G401 (cell line): ENCODE measurements around the gene ADM. TPM values are rescaled to one million over a fixed set of nuclear protein-coding genes. Genes with fewer than 3 reads are reported as not detected.

Source experiments
- DNase-seq: peaks from one replicate; pipeline ENCODE4 v3.0.0-alpha.2; 2015; ENCODE audit warnings: low spot score
- in situ Hi-C: cut with HindIII; loops from 2 replicates; pipeline ENCODE4 v1.10.0; 2016; ENCODE audit warnings: low sequenced_read_pairs, mixed read lengths
- total RNA-seq: library from RNA; depleted of rRNA; stranded (reverse); fragments of >200 nt; shearing (Covaris generic); gene quantifications from 2 replicates; pipeline ENCODE4 v1.2.3, GENCODE V29; 2014

Gene ADM
- total RNA-seq, 1 experiment from 2014 or later, result 209 TPM

DNA sequence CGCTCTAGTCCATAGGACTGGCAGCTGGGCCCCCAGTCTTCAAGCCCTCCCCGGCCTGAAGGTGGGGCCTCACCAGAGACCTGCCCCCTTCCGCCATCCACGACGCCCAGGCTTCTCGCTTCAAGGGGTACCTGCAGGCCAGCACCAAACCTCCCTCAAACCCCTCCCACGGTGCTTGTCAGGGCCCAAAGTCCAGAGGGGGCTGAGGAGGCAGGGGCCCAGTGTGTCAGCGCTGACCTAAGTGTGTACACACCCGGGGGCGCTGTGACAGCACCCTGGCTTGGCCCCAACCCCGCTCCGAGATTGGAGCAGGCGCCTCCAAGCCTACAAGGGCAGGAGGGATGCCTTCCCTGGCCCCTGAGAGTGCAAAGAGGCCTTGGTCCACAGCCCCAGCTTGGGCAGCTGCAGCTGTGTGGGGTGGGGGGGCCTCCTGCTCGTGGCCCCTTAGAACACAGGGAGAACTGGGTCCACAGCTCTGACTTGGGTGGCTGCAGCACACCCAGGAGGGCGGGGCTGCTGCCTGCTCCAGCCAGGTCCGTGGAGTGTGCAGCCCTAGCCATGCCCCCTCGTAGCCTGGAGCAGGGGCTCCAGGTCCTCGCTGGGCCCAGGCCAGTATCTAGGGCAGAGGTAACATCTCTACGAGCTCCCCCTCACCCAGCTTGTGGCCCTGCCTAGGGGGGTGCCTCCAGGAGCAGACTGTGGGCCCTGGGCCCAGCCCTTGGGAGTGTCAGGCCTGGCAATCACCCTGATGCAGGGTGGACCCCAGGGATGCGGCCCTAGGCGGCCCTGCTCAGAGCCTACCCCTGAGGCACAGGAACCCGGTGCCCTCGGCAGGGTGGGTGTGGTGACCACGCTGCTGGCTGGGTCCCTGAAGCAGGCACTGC lies 15.8 kb upstream of the ADM start:
- in situ Hi-C loops, result no loop called here
- no peak for DNase-seq

GRCh38 chr11:10289765-10290380 lies 15.0 kb upstream of the ADM start:
- no peak for DNase-seq
- in situ Hi-C loops, result no loop called here

GRCh38 chr11:10291801-10292638 lies 12.9 kb upstream of the ADM start:
- DNase-seq, result no peak
- in situ Hi-C loops, result no loop called here

GRCh38 chr11:10293423-10294289 lies 11.2 kb upstream of the ADM start, which contains the start of gene SBF2:
TSS of gene SBF2 (minus strand) at chr11:10294219. CDS start at chr11:10294069, 150 bp downstream.
- peak; percentile 80 for DNase-seq
- in situ Hi-C loops, result no loop called here

GRCh38 chr11:10294290-10294953 lies 10.5 kb upstream of the ADM start:
- in situ Hi-C loops, result no loop called here
- peak; percentile 62 for DNase-seq

GRCh38 chr11:10295064-10295901 lies 9.6 kb upstream of the ADM start:
- in situ Hi-C loops, result no loop called here
- no peak for DNase-seq

DNA sequence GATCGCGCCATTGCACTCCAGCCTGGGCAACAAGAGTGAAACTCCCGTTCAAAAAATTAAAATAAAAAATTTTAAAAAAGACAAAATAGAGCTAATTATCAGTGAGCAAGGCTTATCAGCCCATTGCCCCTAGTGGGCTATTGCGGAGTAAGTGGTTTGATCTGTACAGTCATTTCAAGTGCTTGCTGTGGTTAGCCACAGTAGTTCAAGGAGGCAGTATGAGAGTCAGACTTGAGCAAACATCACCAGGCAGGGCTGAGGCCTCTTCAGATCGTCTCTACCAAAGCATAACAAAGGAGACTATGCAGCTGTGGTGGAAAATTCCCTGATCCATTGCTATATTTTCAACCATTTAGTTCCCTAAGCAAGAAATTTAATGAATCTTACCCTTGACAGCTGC lies 6.5 kb upstream of the ADM start:
- no peak for DNase-seq
- in situ Hi-C loops, result no loop called here

GRCh38 chr11:10301656-10302358 lies 3.1 kb upstream of the ADM start:
- no peak for DNase-seq
- in situ Hi-C loops, result loop anchor here (25.0 kb wide), 1 partner anchor 465 kb away; no protein-coding TSS in a partner anchor

DNA sequence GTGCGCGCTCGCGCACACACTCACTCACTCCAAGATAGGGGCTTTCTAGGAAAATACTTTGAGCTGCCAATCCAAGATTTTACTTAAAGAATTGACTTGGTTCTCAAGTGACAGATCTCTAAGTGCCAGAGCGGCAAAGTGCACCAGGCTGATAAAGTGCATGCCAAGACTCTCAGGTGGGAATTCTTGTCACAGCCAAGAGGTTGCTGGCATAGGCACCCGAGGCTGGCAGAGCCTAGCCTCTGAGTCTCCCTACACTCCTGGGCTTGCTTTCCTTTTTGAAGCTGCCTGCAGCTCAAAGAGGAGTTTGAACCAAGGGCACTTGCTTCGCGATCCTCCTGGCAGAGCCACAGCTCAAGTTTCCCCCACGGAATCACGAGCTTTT lies 2.5 kb upstream of the ADM start:
- in situ Hi-C loops, result loop anchor here (25.0 kb wide), 1 partner anchor 465 kb away; no protein-coding TSS in a partner anchor
- peak; percentile 70 for DNase-seq

GRCh38 chr11:10302744-10303557 lies 1.9 kb upstream of the ADM start:
- in situ Hi-C loops, result loop anchor here (25.0 kb wide), 1 partner anchor 466 kb away; no protein-coding TSS in a partner anchor
- peak; percentile 77 for DNase-seq

GRCh38 chr11:10303558-10304363 lies 1.1 kb upstream of the ADM start:
- in situ Hi-C loops, result loop anchor here (25.0 kb wide), 1 partner anchor 466 kb away; no protein-coding TSS in a partner anchor
- DNase-seq, result peak; percentile 68

- in situ Hi-C loops, result loop anchor here (25.0 kb wide), 1 partner anchor 468 kb away; no protein-coding TSS in a partner anchor
- DNase-seq, result no peak
Measured at GRCh38 chr11:10305262-10305963, 540 bp downstream of the ADM start.

GRCh38 chr11:10305964-10306918 lies 1.4 kb downstream of the ADM start:
- no peak for DNase-seq
- in situ Hi-C loops, result loop anchor here (25.0 kb wide), 1 partner anchor 469 kb away; no protein-coding TSS in a partner anchor
